HG02852 (cell line): ENCODE measurements around the gene FCER1G.
"Not testable (repeated sequence)": the region's sequence is repeated elsewhere in the genome, so short reads cannot be mapped to it uniquely, and the experiment has no call there.

ENCODE experiments used
- ATAC-seq: cut with Tn5 transposase; IDR thresholded peaks from one replicate; pipeline ENCODE4 v1.9.1; 2021; ENCODE audit warnings: mild to moderate bottlenecking, moderate library complexity; ENCODE audit not compliant: unreplicated experiment

The FCER1G gene

DNA sequence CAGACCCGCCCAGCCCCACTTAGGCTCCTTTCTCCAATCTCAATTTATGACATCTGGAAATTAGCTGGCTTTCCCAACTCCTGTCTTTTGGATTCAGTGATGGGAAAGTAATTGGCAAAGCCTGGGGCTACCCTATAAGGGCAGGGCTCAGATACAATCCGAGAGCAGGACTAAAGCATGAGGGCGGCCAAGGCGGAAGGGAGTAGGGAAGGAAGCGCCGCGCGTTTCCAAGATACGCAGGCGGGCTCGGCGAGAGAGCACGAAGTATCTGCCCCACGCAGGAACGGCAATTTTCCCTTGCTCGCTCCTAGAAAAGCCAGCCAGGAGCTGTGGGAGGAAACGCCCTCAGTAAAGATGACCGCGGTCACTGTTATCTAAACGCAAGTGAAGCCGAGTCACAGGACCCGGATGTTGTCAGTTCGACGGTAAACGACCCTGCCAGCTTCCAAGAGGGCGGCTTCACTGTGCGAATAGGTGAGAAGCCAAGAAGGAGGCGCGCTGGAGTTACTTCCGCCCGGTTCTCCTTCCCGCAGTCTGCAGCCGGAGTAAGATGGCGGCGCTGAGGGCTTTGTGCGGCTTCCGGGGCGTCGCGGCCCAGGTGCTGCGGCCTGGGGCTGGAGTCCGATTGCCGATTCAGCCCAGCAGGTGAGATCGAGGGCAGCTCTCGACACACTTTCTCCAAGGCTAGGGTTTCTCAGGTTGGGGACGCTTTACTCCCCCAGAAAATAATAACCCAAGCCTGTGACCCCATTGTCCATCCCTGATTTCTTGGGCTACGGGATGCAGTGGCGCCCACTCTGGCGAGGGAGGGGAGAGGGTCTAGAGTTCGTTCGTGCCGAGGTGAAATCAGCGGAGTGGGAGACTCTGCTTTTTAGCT lies 13.0 kb upstream of the FCER1G start, which contains the start of gene NDUFS2:
Gene NDUFS2 (plus strand): TSS at position 532 of the 877 bp plus-strand sequence. CDS start 19 bp downstream, at position 551.
- peak; percentile 96 for ATAC-seq

DNA sequence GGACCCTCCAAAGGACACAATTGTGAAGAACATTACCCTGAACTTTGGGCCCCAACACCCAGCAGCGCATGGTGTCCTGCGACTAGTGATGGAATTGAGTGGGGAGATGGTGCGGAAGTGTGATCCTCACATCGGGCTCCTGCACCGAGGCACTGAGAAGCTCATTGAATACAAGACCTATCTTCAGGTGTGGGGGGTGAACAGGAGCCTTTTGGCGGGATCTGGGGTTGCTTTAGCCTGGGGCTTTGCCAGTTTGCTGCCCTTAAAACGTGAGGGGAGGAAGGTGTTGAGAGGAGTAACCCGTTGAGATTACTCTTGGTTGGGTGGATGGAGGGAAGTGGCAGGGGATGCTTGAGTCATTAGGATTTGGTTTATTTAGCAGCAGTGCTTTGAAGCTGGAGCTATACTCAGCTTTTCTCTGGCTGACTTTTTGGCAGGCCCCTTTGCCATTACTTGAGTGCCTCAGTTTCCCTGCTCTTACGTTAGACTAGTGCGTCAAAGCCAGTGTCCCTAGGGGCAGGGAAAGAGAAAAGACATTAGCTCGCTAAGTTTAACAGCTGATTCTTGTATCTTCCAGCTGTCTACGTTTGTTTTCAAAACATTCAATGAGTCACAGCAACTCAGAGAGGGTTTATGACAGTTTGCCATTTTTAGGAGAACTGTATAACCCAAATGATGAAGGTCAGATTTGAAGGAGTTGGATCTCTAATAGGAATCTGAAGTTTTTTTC lies 8.5 kb upstream of the FCER1G start:
- no peak for ATAC-seq

DNA sequence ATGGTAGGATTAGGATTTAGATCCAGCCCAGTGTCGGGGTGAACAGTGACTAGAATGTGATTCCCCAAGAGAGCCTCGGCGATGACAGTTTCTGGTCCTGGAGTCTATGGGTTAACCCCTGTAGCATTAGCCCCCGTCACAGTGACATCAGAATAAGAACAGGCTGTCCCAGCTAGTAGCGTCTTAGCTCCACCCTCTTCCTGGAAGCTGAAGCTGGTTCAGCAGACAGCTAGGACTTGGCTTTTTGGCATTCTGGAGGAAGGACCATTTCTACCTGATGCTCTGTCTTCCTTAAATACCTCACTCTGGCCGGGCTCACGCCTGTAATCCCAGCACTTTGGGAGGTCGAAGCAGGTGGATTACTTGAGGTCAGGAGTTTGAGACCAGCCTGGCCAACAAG lies 7.9 kb upstream of the FCER1G start:
- ATAC-seq = no peak

DNA sequence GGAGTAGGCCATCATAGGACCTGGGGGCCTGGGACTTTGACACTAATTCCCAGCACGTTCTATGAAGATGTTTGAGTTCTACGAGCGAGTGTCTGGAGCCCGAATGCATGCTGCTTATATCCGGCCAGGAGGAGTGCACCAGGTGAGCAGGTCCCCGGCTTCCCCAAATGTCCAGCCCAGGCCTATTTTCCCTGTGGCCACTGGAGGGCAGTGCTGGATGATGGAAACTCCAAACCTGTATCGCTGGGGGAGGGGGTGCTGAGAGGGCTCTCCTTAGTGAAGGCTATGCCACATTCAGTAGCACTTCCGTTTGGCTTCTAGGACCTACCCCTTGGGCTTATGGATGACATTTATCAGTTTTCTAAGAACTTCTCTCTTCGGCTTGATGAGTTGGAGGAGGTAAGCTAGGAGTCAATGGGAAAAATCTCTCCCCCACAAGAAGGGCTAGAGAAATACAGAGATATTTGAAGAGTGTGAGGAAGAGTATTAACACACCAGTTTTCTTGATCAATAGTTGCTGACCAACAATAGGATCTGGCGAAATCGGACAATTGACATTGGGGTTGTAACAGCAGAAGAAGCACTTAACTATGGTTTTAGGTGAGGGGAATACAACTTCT lies 5.2 kb upstream of the FCER1G start:
- ATAC-seq = no peak

DNA sequence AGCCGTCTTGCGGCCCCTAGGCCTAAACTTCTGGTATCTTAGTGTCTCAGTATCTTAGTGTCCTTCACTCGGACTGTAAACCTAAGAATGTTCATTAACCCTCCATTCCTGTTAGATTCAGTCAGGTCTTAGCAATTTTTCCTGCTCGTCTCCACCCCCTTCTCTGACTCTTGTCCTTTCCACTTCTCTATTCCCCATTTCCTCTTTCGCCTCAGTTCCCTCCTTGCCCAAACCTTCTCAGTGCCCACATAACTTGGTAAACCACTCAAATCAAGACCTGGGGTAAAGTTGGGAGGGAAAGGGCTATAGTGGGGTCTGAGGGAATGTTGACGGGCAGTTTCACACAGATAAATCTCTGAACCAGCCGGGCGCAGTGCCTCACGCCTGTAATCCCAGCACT lies 726 bp upstream of the FCER1G start:
- ATAC-seq = no peak

DNA sequence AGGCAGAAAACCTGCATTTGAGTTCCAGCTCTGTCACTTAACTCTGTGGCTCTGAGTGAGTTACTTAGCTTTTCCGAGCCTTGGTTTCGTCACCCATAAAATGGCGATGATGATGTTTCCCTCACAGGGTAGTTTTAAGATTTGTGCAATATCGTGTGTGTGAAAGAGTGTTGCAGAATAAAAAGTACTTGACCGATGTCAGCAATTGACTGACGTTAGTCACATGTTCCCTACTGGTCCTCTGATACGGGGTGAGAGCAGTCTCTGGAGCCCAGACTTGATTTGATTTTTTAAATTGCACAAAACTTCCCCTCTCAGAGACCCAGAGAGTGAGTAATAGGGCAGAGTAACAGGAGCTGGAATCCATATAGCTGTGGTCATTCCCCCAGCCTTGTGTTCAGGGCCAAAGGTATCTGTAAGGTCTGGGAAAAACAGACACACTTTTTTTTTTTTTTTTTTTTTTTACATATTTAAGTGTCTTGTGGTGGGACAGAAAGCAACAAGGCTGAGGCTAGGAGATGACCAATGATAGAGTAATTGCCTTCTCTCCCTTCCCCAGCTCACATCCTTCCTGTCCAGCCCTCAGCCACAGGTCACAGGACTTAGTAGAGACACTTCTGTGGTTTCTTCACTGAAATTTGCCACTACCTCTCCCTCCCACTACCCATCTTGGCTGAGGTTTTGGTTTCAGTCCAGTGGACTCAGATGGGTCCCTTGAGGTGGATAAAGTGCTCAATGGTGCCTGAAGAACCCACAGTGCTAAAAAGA lies 2.0 kb downstream of the FCER1G start:
- ATAC-seq = peak; percentile 90

DNA sequence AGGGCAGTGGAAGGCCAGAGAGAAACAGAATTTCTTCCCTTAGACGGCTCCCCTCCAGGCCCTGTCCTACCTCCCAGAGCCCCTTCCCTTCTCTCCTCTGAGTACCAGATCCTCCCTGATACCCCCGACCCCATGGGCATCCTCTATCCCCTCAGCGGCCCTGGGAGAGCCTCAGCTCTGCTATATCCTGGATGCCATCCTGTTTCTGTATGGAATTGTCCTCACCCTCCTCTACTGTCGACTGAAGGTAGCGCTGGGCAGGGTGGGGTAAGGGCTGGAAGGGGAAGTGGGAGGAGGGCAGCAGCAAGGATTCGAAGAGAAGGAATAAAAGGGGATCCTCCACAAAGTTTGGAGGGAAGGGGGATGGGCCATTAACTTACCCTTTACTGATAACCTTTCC lies 2.7 kb downstream of the FCER1G start:
- no peak for ATAC-seq

DNA sequence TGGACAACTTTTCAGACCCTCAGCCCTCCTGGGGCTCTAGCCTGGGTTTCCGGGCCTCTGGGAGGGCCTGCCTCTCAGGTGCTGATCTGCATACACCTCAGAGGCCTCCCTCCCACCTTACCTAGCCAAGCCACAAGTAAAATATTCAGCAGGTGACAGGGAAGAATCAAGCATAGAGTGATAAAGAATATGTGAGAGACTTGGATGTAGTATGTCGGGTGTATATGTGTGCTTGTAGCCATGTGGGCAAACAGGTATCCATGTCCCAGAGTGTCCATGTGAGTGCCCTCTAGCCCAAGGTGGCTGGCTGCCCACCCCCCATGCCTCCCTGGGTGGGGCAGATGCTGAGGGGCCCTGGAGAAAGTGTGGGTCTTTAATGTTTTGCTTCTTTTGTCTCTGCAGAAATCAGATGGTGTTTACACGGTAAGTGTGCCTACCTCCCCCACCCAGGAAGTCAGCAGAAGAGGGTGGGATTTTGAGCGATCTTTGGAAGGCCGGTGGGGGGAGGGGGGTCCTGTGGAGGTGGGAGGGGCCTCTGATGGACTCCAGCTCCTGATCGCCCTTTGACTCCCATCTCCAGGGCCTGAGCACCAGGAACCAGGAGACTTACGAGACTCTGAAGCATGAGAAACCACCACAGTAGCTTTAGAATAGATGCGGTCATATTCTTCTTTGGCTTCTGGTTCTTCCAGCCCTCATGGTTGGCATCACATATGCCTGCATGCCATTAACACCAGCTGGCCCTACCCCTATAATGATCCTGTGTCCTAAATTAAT lies 3.4 kb downstream of the FCER1G start:
- ATAC-seq = no peak

DNA sequence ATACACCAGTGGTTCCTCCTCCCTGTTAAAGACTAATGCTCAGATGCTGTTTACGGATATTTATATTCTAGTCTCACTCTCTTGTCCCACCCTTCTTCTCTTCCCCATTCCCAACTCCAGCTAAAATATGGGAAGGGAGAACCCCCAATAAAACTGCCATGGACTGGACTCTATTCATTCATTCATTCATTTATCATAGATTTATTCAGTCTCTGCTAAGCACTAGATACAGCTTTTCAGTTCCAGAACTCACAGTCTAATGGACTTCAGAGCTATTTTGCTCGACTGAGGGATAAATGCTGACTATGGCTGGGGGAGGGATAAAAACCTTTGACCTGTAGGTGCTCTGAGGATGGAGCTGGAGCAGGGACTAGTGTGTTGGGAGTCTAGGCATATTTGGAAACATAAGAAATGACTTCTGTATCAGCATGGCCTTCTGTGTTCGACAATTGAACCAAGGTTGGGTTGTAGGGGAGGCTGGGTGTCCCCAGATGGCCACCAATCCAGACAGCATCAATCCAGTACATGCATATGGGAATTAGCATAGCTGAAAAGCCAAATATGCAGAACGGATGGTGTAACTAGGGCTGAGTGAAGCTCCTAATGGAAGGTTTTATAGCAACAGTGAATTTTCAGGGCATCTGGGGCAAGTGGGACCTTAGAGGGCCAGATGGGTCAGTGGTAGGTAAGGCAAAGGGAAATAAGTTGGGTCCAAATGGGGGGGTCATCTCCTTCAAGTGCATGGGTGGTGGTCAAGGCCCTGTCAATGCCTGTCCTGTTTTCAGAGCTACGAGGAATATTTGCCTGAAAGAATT lies 4.2 kb downstream of the FCER1G start:
- ATAC-seq = no peak

DNA sequence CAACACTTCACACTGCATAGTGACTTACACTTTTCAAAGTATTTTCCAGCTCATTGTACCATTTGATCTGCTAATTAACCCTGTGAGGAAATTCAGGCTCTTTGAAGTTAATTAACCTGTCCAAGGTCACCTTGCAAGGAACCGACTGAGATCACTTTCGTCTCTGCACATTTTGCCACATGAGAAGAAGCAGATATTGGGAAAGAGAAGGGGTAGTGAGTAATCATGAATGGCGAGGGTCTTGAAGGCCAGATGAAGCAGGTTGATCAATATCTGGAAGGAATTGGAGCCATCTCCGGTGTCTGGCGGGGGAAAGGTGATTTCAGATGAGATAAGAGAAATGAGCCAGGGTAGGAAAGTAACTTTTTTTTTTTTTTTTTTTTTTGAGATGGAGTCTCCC lies 4.9 kb downstream of the FCER1G start:
- no peak for ATAC-seq

DNA sequence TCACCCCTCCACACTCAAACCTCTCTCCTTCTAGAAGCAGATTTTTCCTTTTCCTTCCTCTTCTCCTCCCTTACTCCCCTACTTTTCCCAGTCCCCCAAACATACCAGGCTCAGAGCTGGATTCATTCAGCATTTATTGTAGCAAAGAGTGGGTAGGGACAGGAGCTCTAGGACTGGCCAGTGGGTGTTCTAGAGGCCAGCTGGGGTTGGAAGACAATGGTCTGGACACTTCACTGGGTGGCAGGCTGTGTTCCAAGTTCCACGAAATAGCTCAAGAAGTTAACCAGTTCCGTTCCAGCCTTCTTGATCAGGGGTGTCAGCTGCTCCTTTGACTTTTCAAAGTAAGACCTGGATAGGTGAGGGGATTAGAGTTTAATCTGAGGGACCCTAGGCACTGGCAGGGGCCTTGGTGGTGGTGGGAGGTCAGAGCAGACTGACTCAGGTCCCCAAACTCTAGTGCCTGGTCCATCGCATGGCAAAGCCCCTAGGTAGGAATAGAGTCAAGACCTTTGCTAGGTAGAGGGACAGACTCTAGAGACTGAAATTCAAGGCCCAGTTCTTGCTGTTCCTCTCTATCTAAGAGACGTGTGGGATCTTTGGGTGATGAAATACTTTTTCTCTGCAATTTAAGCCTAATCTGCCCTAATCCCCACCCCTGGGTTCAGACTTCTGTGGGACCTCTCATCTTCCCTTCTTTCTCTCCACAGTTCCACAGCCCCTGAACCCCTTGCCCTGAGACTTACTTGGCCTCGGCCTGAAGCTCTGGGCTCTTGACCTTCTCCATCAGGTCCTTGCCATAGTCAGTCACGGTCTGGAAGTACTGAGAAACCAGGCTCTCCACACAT lies 7.3 kb downstream of the FCER1G start:
- ATAC-seq = no peak

DNA sequence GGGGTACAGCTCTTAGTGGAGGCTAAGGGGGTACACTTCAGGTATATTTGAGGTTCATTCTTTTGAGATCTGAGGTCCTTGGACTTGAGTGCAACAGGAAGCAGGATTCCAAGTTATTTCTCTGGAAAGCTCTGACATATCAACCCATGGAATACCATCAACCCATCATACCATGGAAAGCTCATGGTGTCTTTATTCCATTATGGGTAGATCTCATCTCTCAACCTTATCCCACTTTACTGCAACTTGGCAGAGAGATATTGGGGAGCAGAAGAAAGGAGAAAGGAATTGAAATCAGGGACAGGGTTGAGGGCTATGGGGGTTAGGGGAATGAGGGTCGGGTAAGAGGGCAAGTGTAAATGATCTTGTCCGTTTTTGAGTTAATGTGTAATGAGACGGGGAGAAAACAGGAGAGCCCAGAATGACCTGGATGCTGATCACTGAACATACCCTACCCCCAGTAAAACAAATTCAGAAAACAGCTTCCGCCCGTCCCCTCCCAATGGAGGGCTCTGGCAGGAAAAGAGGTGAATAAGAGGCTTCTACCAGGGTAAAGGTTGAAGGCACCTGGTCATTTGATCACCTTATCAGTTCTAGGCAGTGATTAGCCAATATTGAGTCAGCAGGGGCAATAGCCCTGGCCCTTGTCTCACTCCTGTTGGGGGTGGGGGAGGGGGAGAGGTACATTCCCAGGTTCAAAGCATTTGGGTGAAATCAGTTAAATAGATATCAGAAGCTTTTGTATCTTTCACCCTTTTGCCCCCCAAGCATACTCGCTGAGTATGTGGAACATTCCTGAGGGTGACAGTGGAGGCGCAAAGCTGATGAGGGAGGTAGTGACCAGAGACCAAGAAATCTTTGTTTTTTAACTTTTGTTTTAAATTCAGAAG lies 9.0 kb downstream of the FCER1G start:
- no peak for ATAC-seq

DNA sequence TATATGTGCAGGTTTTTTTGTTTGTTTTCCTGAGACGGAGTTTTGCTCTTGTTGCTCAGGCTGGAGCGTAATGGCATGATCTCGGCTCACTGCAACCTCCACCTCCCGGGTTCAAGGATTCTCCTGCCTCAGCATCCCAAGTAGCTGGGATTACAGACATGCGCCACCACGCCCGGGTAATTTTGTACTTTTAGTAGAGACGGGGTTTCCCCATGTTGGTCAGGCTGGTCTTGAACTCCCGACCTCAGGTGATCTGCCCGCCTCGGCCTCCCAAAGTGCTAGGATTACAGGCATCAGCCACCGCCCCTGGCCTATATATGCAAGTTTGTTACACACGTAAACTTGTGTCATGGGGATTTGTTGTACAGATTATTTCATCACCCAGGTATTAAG lies 9.6 kb downstream of the FCER1G start:
- not testable (repeated sequence) for ATAC-seq

DNA sequence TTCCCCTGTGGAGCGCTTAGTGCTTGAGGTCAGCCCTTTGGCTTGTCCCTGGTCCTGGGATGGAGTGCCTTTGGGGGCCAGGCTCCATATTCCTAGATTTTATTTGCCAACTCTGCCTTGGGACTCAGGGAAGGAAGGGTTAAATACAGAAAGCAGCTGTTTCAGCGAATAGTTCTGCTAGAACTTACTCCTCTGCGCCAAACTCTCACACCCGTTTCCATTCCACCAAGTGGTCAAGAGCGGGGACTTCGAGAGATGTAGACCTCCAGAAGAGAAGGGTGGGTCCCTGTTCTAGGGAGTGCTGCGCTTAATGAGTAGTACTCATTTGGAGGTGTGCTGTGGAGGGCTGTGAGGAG lies 10.1 kb downstream of the FCER1G start:
- no peak for ATAC-seq

DNA sequence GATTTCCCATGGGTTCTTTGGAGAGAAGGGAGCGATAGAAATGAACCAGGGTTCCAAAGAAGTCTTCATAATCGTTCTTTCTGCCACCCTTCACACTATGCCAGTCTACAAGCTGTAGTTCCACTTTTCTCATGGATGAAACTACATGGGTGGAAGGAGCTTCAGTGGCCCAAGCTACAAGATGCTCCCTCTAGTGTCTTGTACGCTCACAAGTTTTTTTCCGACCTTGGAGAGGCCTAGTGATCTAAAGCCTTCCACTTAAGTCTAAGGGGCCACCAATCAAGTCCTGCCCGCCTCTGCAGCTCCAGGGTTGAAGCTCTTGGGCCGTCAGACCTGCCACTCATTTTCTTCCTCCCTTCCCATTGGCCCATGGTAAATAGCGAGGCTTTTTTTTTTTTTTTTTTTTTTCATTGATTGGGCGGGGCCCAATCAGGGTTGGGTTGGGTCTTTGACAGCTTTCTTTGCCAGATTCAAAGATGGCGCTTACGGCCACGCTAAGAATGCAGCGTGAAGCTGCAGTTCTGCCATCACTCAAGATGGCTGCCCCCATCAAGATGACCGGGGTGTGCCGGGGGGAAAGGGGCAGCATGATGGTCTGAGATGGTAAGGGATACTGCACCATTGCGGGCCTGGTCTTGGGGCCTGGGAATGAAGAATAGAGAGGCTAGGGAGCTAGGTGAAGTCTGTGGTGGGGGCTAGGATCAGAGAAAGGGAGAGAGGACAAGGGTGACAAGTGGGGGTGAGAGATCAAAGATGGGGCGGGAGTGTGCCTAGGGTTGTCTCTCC lies 10.6 kb downstream of the FCER1G start, which contains the start of gene TOMM40L:
Gene TOMM40L (plus strand): TSS at position 527 of the 786 bp plus-strand sequence. CDS start 430 bp downstream, outside the sequence.
- ATAC-seq = peak; percentile 97

DNA sequence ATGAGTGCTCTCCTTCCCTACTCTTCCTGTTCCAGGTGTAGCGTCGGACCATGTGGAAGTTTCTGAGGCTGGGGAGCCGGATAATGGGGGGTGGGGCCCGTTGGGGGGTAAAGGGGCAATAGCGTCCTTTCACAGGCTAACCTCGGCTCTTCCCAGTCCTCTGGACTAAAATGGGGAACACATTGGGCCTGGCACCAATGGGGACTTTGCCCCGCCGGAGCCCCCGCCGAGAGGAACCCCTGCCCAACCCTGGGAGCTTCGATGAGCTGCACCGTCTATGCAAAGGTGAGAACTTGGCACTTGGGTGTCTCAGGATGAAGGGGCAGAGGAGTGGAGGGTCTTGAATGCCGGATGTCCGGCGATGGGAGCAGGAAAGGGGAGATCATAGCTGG lies 11.2 kb downstream of the FCER1G start:
- no peak for ATAC-seq

DNA sequence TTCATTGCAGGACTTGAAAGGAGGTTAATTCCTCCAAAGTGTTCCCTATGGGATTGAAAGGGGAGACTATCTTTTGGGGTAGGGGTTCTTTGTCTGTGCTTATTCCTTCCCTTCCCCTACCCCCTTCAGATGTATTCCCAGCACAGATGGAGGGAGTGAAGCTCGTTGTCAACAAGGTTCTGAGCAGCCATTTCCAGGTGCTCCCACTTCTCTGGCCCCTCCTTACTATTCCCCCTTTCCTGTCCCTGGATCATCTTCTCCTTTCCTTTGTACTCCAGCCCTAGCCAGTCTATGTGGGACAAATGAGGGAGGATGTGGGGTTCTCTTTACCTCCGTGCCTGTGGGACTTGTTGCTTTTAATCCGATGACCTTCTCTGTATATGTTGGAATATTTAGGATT lies 11.7 kb downstream of the FCER1G start:
- no peak for ATAC-seq
